ENCODE results near the gene UGGT2. TPM values are rescaled to one million over a fixed set of nuclear protein-coding genes. Genes with fewer than 3 reads are reported as not detected.
"Not testable (repeated sequence)": the region's sequence is repeated elsewhere in the genome, so short reads cannot be mapped to it uniquely, and the experiment has no call there.

The UGGT2 gene
- total RNA-seq, 3 donors from 2014 or later, result 65.3 to 70.7 (median 67.2) TPM

DNA sequence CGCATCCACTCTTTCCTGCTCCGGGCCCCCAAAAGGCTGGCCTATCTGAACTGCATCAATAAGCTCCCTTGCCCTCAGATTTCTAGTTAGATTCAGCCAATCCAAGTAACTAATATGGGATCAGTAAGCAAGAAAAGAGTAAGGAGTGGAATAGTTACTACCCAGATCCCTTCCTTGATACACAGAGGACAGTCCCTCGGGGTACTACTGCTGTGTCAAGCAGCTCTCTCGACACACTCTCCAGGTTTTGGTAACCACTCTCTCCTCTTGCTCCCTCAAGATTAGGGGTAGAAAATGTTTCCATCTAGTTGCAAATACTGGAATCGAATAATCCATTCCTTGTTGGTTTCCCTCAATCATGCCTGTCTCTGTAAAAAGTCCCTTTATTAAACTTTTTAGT, 65.4 kb downstream of the UGGT2 start:
- Histone ChIP-seq H3K4me3 (no peak overlapping the region), H3K27ac (no peak overlapping the region), H3K4me1 (no peaks in the 10 kb centered on the region), H3K36me3 (no peaks in the 10 kb centered on the region), H3K9me3 (no peaks in the 10 kb centered on the region), H3K27me3 (no peaks in the 10 kb centered on the region)
- intact Hi-C loops (cut with DNase I; ENCODE audit: low total_unique reads), result no loop called here
- TF ChIP-seq, protein P1, sequence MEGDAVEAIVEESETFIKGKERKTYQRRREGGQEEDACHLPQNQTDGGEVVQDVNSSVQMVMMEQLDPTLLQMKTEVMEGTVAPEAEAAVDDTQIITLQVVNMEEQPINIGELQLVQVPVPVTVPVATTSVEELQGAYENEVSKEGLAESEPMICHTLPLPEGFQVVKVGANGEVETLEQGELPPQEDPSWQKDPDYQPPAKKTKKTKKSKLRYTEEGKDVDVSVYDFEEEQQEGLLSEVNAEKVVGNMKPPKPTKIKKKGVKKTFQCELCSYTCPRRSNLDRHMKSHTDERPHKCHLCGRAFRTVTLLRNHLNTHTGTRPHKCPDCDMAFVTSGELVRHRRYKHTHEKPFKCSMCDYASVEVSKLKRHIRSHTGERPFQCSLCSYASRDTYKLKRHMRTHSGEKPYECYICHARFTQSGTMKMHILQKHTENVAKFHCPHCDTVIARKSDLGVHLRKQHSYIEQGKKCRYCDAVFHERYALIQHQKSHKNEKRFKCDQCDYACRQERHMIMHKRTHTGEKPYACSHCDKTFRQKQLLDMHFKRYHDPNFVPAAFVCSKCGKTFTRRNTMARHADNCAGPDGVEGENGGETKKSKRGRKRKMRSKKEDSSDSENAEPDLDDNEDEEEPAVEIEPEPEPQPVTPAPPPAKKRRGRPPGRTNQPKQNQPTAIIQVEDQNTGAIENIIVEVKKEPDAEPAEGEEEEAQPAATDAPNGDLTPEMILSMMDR (IDR thresholded peaks at IDR 0.05), result no peak
- TF ChIP-seq POLR2AphosphoS5 (IDR thresholded peaks at IDR 0.05) (no peak), POLR2A (IDR thresholded peaks at IDR 0.05) (no peak)
- no peak for DNase-seq (ENCODE audit: low spot score in 2 of 2)

DNA sequence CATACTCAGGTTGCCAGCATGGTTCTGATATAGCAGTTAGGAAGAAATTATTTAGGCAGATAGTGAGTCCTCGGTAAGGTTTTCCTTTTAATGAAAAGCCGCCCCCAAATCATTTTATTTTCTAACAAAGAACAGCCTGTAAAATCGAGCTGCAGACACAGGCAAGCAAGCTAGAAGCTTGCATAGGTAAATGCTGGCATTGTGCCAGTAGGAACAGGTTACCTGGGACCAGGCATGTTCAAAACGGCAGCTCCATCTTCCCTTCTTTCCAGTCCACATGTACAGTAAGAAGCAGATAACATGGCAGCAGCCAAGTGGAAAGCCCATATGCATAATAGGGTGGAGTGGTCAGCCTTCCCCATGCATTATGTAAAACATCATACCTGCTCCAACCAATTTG, 71.1 kb downstream of the UGGT2 start:
- no peaks in the 10 kb centered on the region for H3K36me3 ChIP-seq
- no peaks in the 10 kb centered on the region for H3K4me1 ChIP-seq
- intact Hi-C loops (cut with DNase I; ENCODE audit: low total_unique reads), result no loop called here
- no peak overlapping the region for H3K27ac ChIP-seq
- DNase-seq (ENCODE audit: low spot score in 2 of 2), result no peak
- H3K4me3 ChIP-seq, result no peak overlapping the region
- no peaks in the 10 kb centered on the region for H3K9me3 ChIP-seq
- TF ChIP-seq POLR2A (IDR thresholded peaks at IDR 0.05), result no peak
- TF ChIP-seq POLR2AphosphoS5 (IDR thresholded peaks at IDR 0.05), result no peak
- TF ChIP-seq, protein P1 (IDR thresholded peaks at IDR 0.05), result no peak
- H3K27me3 ChIP-seq, result no peaks in the 10 kb centered on the region

DNA sequence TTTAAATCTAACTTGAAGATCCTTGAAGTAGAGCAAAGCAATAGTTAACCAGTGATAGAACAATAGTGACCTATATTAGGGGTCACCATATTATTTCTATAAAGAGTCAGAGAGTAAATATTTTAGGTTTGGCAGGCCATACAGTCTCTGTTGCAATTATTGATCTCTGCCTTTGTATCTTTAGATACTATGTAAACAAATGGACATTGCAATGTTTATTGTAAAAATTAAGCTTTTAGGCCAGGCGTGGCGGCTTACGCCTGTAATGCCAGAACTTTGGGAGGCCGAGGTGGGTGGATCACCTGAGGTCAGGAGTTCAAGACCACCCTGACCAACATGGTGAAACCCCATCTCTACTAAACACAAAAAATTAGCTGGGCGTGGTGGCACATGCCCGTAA, 80.5 kb downstream of the UGGT2 start:
- H3K4me1 ChIP-seq; H3K36me3 ChIP-seq; H3K27ac ChIP-seq; H3K27me3 ChIP-seq; DNase-seq (ENCODE audit: low spot score in 2 of 2); H3K9me3 ChIP-seq; intact Hi-C loops (cut with DNase I; ENCODE audit: low total_unique reads); H3K4me3 ChIP-seq: not testable (repeated sequence)

DNA sequence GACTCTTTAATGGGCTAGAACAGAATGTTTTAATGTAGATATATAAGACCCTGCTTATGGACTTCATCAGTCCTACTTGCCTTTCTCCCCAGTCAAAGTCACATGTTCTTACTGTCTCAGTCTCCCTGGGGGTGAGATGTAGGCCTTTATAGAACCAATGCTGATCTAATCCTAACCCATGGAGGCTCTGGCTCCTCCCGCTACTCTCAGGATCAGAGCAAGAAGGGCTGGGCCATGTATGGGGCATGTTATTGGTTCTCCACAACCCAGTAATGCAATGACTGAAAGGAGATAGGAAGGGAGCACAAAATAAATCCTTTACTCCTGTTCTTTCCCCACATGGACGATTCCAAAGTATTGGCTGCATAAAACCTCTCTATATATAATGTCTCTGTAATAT, 82.3 kb downstream of the UGGT2 start:
- TF ChIP-seq, protein P1 (IDR thresholded peaks at IDR 0.05), result no peak
- no peak for TF ChIP-seq POLR2A (IDR thresholded peaks at IDR 0.05)
- TF ChIP-seq POLR2AphosphoS5 (IDR thresholded peaks at IDR 0.05), result no peak
- Histone ChIP-seq H3K27me3 (no peaks in the 10 kb centered on the region), H3K9me3 (no peaks in the 10 kb centered on the region), H3K4me1 (no peaks in the 10 kb centered on the region), H3K27ac (no peak overlapping the region), H3K4me3 (no peak overlapping the region), H3K36me3 (no peaks in the 10 kb centered on the region)
- no peak for DNase-seq (ENCODE audit: low spot score in 2 of 2)
- intact Hi-C loops (cut with DNase I; ENCODE audit: low total_unique reads), result no loop called here

DNA sequence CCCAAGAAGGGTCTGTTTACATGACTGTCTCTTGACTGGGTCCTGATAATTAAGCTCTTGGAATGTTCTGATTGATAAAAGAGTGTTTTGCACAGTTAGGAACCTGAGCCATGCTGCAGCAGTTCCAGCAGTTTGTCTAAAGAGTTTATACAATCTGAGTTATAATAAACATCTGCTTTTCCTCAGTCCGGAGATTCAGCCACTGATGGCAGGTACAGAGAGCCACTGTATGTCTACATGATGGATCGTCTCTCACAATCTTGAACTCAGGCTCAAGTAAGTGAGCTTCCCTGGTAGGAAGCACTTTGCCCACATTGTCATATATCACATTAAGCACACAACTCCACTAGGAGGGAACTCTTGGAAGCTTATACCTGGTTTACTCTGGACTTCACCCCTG, 84.3 kb downstream of the UGGT2 start:
- no peaks in the 10 kb centered on the region for H3K36me3 ChIP-seq
- no peaks in the 10 kb centered on the region for H3K9me3 ChIP-seq
- H3K4me3 ChIP-seq, result no peak overlapping the region
- no peaks in the 10 kb centered on the region for H3K27me3 ChIP-seq
- no peaks in the 10 kb centered on the region for H3K4me1 ChIP-seq
- intact Hi-C loops (cut with DNase I; ENCODE audit: low total_unique reads), result no loop called here
- H3K27ac ChIP-seq, result no peak overlapping the region
- no peak for DNase-seq (ENCODE audit: low spot score in 2 of 2)
- TF ChIP-seq, protein P1 (IDR thresholded peaks at IDR 0.05), result no peak
- TF ChIP-seq POLR2A (IDR thresholded peaks at IDR 0.05) (no peak), POLR2AphosphoS5 (IDR thresholded peaks at IDR 0.05) (no peak)

DNA sequence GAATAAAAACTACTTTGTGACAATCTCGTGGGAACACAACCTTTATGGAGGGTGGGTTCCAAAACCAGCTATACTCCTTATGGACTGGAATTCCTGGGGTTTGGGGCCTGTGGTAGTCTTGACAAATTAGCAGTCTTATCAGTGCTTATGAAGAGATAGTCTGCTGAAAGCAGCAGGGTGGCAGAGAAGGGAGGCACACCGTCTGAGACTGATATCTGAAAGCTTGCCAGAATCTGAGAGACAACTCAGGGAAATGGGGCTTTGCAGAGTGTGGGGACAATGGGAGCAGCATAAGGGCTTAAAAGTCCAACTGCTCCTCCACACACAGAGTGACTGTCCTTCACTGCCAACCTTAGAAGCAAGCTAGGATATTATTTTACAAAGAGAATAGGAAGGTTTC, 95.9 kb downstream of the UGGT2 start:
- no peak for DNase-seq (ENCODE audit: low spot score in 2 of 2)
- Histone ChIP-seq H3K4me1 (no peaks in the 10 kb centered on the region), H3K36me3 (no peaks in the 10 kb centered on the region), H3K9me3 (peaks cover 8 to 20% of the 10 kb centered on the region in 2 donors), H3K4me3 (no peak overlapping the region), H3K27me3 (no peaks in the 10 kb centered on the region), H3K27ac (no peak overlapping the region)
- TF ChIP-seq, protein P1 (IDR thresholded peaks at IDR 0.05), result no peak
- TF ChIP-seq POLR2A (IDR thresholded peaks at IDR 0.05) (no peak), POLR2AphosphoS5 (IDR thresholded peaks at IDR 0.05) (no peak)
- intact Hi-C loops (cut with DNase I; ENCODE audit: low total_unique reads), result no loop called here

Data from breast epithelium (tissue), 4 donors.